ENCODE data around the gene CXCR6.

- TF ChIP-seq CTCF (conservative IDR thresholded peaks at IDR 0.05 in 1 of 2, IDR thresholded peaks at IDR 0.05 in 1 of 2; ENCODE audit: low read depth in 1 of 2, low read length in 2 of 2): no peak
- no peak for TF ChIP-seq EZH2 (IDR thresholded peaks at IDR 0.05; ENCODE audit: low read length, missing control alignments)
Observed at GRCh38 chr3:45922039-45922326, 21.3 kb upstream of the CXCR6 start.
